Measurements from ENCODE around the gene SLC35B1. TPM values are rescaled to one million over a fixed set of nuclear protein-coding genes. Genes with fewer than 3 reads are reported as not detected.

The SLC35B1 gene, protein sequence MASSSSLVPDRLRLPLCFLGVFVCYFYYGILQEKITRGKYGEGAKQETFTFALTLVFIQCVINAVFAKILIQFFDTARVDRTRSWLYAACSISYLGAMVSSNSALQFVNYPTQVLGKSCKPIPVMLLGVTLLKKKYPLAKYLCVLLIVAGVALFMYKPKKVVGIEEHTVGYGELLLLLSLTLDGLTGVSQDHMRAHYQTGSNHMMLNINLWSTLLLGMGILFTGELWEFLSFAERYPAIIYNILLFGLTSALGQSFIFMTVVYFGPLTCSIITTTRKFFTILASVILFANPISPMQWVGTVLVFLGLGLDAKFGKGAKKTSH
- 44.5 TPM for total RNA-seq
- long read RNA-seq, transcript SLC35B1-220 (9 exons, 1,611 nt) = major isoform, 48 of 80 reads
- long read RNA-seq, transcript SLC35B1-209 (9 exons, 1,320 nt) = minor isoform, 17 of 80 reads
- long read RNA-seq, partial matches to known transcripts = 1 of 80 reads
- long read RNA-seq, other reads (novel, unspliced or antisense) = 14 of 80 reads

DNA sequence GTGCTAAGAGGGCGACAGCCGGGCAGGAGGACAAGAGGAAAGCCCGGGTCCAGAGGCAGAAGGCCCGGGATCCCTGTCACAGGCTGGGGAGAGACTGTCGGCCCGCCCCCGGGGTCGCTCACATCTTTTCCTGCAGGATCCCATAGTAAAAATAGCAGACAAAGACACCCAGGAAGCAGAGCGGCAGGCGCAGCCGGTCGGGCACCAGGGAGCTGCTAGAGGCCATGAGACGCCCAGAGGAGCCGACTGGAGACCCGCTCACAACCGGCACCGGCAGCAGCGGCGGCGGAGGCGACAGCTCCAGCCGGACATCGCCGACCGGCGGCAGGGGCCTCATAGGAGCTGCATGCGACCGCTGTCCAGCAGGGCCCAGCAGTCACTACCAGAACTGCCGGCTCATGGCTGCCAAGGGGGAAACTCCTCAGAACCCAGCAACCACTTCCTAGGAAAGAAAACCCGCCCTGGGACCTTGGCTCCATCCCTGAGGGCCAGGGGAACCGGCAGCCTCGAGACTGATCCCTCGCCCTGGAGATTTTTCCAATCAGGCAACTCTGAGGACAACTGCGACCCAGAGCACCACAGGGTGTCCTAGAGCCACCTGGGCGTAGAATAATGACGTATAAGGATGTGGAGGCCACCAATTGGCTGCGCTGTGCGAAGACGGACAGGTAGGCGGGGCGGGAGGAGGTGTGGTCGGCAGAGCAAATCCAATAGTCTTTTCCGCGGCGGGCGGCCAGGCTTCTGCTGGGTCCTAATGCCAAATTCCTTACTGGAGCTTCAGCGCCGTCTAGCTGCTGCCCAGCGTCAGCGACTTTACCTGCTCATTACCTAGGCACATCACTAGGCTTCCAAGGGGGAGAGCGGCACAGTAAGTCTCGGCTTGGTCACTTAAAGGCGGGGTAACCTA is at the start of gene SLC35B1:
TSS of gene SLC35B1 (minus strand) at position 357 of the 907 bp plus-strand sequence. CDS start at position 226, 131 bp downstream.
- DNase-seq (ENCODE audit: low spot score) = peak; percentile 99

- no peak for DNase-seq (ENCODE audit: low spot score)
These were observed 49.5 kb upstream of the SLC35B1 start for GRCh38 chr17:49757151-49757777.

GRCh38 chr17:49756323-49757150 is 48.8 kb upstream of the SLC35B1 start:
- no peak for DNase-seq (ENCODE audit: low spot score)

- no peak for DNase-seq (ENCODE audit: low spot score)
These were observed 48.0 kb upstream of the SLC35B1 start for GRCh38 chr17:49755663-49756283.

- DNase-seq (ENCODE audit: low spot score) = no peak
These were observed 46.2 kb upstream of the SLC35B1 start for GRCh38 chr17:49753959-49754391.

- DNase-seq (ENCODE audit: low spot score) = no peak
These were observed 44.7 kb upstream of the SLC35B1 start for GRCh38 chr17:49752508-49752907.

DNA sequence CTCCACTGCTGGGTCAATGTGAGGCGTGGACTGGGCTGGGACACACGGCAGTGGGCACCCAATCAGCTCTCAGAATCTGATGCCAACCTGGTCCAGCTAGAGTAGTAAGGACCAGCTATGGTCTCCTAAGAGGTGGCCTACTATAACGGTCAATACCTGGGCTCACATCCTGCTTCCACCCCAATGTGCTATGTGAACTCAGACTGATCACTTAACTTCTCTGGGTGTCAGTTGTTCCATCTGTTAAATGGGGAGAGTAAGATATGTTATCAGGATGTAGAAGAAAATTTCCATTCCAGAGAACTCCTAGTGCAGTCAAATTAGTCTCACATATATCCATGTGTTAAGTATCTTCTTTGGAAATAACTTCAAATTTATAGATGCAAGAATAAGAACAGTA is 42.0 kb upstream of the SLC35B1 start:
- no peak for DNase-seq (ENCODE audit: low spot score)

DNA sequence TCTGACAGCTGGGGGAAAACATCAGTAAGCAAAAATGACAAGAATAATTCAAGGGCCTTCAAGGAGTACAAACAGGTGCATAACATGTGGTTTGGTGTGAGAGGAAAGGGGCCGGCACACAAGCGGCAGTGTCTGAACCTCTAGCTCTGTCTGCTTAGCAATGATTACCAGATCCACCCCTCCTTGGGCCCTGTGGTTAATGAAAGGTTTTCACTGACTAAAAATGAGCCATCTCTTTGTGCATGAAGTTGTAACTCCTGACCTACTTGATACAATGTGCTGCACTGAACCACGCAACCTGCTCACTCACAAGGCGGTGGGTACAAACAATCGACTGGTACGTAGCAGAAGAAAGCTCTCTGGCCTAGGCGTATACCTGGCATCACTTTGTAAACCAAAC is 41.0 kb upstream of the SLC35B1 start:
- DNase-seq (ENCODE audit: low spot score) = no peak

GRCh38 chr17:49748223-49748622 is 40.5 kb upstream of the SLC35B1 start:
- no peak for DNase-seq (ENCODE audit: low spot score)

DNA sequence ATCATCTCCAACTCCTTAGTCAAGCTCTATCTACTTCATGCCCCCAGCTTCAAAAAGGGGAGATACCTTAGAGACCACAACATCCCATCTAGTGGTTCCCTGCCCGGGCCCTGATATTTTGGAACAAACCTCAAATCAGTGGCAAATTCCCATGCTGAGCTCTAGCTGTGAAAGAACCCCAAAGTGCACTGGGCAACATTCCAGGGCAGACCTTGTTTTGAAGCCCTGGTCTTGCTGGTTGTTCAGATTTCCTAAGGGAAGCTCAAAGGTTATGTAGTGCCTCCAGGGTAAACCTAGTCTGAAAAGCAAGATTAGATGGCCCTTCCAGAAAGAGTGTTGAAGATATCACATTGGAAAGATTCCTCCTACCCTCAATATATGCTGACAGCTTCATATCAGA is 39.9 kb upstream of the SLC35B1 start:
- DNase-seq (ENCODE audit: low spot score) = no peak

- no peak for DNase-seq (ENCODE audit: low spot score)
These were observed 39.2 kb upstream of the SLC35B1 start for GRCh38 chr17:49746791-49747490.

GRCh38 chr17:49745175-49746139 is 37.7 kb upstream of the SLC35B1 start:
- no peak for DNase-seq (ENCODE audit: low spot score)

- no peak for DNase-seq (ENCODE audit: low spot score)
These were observed 34.4 kb upstream of the SLC35B1 start for GRCh38 chr17:49742166-49742638.

DNA sequence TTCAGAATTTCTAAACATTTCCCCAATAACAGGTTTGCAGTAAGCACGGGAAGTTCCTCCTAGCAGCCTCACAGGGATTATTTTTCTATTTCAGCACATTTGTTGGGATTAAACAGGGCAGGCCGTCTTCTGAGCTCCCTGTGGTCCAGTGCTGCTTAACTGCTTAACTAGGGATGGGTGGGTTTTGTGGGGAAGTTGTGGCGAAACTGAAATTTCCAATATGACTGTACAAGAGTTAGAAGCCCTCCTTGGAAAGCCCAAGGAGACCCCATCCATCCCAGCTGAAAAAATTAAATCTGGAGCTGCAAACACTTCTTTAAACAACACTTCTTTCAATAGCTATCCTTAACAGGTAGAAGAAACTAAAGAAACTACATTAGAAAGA is 33.9 kb upstream of the SLC35B1 start:
- DNase-seq (ENCODE audit: low spot score) = no peak

DNA sequence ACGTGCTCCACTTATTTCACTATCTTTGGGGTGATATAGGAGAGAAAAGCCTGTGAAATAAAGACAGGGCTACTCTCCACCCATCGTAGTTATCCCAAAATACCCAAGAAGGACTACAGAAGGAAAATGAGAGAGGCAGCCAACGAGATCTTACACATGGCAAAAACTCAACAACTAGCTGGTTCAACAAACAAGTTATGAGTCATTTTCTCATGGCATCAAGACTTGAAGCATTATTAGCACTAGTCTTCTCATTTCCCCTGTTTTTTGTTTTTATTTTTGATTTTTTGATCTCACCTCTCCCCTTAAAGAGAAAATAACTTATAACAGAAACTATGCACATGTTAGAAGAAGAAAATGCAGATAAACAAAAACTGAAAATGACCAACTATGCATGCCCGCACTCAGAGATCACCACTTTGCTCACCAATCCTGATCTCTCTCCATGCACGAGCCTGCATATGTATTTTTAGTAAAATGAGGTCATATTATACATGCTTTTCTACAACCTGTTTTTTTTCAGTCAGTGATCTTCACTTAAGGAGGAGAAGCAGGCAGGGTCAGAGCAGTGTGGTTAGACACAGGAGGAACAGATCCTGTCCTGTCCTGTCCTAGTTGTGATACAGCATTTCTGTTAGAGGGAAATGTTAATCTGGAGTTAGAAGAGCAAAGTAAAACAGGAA is 33.4 kb upstream of the SLC35B1 start:
- no peak for DNase-seq (ENCODE audit: low spot score)

- DNase-seq (ENCODE audit: low spot score) = no peak
These were observed 32.0 kb upstream of the SLC35B1 start for GRCh38 chr17:49739641-49740271.
